IPS DF 4.7 (cell line): ENCODE measurements around the gene SPOP.
"Not testable (repeated sequence)": the region's sequence is repeated elsewhere in the genome, so short reads cannot be mapped to it uniquely, and the experiment has no call there.

Experiments used
- DNase-seq: peaks from one replicate; pipeline ENCODE4 v3.0.0-alpha.2; 2013; ENCODE audit warnings: low spot score; ENCODE audit errors: extremely low read depth

Gene SPOP

DNA sequence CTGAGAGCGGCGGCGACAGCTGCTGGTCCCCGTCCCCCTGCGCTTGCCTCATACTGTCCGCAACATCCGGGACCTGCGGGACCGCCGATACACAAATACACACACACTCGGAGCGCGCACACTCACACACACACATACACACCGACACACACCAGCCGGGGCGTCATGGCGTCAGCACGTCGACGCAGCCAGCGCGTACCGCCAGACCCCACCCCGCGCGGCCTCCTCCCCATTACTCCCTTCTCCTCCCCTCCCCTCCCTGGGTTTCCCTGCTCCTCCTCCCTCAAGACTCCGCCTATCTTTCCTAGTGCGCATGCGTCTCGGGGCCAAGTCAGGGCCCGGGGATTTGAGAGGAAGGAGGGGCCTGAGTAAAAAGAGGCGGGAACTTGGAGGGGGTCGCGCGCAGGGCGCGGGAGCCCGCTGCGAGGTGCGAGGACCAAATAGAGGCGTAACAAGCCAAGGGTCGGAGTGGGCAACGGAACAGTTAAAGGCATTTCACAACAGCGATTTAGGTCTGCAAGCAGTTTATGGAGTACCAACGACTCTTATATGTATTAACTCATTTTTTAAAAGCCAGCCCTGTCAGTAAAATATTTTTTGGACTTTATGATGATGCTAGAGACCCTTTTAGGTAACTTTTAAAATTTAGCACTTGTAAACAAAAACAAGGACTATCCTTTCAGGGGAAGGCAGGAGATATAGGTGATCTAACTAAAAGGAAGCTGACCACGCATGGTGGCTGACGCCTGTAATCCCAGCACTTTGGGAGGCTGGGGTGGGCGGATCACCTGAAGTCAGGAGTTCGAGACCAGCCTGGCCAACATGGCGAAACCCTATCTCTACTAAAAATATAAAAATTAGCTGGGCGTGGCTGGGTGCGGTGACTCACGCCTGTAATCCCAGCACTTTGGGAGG lies at the start of gene SPOP:
SPOP (minus strand) TSS at position 165 of the 915 bp plus-strand sequence. CDS start 55,287 bp downstream, outside the sequence.
- DNase-seq = peak; percentile 88

DNA sequence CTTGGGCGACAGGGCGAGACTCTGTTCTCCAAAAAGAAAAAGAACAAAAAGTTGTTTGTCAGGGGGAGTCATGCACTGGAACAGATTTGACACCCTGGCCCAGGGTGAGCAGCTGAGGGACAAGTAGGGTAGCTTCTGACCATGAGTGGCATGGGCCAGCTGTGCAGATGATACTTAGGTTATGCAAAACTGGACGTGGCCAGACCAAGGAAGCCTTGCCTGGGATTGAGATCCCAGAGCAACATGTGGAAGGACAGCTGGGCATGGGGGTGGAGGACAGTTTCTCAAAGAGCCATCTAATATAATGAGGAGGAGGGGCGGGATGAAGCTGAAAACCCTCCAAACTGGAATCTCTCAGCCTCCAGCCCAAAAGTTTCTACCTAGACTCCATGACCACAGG lies 49.5 kb upstream of the SPOP start:
- no peak for DNase-seq

DNA sequence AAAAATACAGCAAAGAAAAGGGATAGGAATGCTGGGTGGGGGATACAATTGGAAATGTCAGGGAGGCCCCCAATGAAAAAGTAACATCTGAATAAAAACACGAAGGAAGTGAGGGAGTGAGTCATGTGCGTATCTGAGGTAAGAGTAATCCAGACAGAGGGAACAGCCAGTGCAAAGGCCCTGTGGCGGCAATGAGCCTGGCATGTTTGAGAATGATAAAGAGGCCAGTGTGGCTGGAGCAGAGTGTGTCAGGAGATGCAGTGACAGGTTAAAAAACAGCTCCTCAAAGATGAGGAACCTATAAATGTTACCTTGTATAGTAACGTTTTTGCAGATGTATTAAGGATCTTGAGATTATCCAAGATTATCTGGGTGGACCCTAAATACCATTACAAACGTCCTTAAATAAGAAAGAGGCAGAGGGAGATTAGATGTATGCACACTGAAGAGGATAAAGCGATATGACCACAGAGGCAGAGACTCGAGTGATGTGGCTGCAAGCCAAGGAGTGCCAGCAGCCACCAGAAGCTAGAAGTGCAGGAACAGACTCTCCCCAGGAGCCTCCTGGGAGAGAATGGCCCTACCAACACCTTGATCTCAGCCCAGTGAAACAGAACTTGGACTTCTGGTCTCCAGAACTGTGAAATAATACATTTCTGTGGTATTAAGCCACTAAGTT lies 47.7 kb upstream of the SPOP start:
- DNase-seq = no peak

DNA sequence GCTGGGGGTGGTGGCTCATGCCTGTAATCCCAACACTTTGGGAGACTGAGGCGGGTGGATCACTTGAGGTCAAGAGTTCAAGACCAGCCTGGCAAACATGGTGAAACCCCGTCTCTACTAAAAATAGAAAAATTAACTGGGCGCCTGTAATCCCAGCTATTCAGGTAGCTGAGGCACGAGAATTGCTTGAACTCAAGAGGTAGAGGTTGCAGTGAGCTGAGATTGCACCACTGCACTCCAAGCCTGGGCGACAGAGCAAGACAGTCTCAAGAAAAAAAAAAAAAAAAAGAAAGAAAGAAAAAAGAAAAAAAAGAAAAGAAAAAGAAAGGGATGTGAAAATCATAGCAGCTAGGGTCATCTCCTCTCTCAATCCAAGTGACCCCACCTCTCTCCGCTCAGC lies 46.7 kb upstream of the SPOP start:
- DNase-seq = not testable (repeated sequence)

DNA sequence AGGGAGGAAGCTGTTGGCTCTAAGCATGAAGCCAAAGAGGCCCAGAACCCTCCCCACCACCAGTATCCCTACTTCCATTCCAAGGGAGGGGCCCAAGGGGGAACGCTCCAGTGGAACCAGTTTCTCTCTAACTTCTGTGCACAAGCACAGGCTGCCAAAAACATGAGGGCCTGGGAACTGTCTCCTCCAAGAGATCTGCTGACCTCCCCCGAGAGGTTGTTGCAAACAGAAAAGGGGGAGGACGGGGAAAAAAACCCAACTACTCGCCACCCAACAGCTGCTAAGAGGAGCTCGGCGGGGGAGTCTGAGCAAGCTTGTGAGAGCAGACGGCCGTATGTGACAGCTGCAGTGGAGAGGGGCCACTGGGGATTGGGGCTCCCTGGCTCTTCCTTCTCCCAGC lies 45.5 kb upstream of the SPOP start:
- DNase-seq = no peak

DNA sequence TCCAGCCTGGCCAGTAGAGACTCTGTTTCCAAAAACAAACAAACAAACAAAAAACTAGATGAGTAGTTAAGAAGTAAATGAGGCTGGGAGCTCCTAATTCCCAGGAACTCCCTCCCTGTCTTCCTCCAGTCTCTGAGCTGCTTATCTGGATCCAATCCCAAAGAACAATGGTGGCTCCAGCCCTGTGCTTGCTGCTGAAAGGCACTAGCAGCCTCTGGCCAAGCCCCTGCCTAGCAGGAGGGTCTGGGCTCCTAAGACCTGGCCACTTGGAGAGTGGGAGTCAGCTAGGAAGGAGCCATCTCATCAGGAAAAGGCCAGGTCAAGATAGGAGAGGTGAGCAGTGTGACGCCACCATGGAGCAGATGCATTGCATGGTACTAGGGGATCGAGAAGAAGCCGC lies 44.2 kb upstream of the SPOP start:
- no peak for DNase-seq

DNA sequence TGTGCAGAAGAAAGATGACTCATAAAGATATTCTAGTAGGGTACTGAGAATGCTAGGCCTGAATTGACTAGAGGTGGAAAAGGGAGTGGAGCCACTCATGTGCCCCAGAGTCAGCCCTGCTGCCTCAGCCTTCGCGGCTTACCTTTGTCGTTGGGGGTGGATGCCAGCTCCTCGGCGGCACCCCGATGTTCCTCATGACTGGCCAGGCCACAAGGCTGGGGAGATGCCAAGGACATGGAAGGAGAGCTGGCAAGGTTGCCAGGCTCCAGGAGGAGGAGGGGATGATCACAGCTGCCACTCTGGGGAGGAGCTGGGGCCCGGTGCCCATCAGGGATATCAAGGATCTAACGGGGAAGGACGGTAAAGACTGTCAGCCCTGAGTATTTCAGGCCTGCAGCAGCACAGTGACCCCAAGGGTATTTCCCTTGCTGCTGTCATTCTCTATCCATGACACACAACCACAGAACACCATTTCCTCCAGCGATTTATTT lies 39.5 kb upstream of the SPOP start:
- no peak for DNase-seq

DNA sequence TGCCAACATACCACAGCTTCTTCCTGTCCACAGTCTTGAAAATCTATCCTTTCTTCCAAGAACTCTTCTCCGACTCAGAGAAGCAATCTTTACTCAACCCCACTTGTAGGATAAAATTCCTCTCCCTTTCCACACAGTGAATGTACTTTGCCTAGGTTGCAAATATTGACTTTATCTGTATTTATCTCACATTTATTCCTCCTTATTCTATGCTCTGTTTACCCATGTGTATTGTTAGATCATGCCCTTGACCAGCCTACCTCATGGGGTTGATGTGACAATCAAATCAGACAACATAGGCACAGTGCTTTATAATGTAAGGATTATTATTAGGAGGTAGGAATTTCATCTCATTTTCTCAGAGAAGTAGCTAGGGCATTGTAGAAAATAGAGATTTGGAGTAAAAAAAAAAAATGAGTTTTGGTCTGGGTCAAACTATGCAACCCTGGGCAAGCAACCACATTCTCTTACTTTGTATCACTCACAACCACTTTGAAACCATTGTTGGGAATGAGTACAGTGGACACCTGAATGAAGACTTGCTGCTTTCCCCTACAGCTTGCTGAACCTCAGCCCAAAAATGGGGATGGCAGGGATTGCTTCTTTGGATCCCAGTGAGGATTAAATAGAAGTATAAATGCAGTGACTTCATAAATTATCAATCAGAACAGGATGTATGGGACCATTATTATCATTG lies 38.9 kb upstream of the SPOP start:
- DNase-seq = no peak

DNA sequence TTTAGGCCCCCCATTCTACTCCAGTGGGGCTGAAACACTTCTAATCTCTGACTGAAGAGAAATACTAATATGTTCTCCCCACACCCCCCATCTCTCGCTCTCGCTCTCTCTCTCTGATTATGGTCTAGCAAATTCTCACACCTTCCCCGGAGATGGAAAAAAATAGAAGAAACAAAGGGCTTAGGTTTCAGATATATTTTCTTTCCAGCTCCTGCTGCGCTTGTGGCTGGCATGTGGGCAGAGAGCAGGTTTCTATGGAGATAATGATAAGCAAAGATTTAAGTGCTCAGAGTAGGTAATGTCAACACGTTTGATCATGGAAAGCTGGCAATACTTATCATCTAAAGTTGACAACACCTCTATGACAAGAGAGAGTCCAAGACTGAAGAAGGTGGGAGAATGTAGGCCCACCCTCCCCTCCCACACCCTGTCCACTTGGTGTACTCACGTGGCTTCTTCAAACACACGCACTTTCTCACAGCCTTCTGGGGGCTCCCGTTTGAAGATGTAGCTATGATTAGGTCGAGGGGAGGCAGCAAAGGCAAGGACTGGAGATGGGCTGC lies 37.9 kb upstream of the SPOP start:
- DNase-seq = no peak

DNA sequence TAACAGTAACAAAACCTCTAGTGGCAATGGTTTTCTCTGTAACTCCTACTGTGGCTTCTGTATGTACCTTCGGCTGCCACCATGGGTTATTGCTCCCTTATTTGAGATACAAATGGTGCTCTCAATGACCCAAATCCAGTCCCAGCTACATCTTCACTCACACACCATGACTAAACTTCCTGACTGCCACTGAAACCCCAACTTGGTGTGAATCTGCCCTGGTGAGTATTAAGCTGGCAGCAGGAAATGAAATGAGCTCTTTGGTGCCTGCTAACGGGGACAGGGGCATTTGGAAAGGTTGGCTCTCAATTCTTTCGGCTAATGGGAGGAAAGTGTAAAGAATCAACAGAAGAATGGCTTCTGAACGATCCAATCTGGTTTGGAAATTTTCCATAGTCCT lies 37.3 kb upstream of the SPOP start:
- no peak for DNase-seq

DNA sequence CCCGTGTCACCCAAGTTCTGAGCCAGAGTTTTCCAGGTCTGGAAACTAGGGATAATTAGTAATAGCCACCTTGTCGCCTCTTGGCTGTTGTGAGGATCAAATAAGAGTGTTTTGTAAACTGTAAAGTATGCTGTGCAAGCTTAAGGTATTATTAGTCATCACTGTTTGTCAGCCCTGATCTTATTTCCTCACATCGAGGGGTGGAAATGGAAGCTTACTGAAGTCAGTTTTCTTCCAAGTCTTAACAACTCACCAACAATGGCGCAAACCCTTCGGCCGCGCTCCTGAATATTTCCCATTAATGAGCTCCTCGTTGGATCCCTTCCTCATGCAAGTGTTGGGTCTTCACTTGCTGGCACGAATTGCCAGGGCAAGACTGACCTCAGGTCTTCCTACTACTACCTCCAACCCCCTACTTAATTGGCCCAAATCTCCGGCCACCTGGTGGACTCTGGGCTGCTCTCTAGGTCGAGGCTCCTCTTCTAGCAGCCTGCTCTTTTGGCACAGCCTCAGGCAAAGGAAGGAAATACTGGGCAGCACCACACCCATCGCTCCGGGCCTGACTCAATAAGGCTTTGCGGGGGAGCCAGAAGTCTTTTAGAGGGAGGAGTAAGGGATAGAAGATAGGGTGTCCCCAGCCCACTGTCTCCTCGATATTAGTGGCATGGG lies 30.8 kb upstream of the SPOP start:
- DNase-seq = no peak

DNA sequence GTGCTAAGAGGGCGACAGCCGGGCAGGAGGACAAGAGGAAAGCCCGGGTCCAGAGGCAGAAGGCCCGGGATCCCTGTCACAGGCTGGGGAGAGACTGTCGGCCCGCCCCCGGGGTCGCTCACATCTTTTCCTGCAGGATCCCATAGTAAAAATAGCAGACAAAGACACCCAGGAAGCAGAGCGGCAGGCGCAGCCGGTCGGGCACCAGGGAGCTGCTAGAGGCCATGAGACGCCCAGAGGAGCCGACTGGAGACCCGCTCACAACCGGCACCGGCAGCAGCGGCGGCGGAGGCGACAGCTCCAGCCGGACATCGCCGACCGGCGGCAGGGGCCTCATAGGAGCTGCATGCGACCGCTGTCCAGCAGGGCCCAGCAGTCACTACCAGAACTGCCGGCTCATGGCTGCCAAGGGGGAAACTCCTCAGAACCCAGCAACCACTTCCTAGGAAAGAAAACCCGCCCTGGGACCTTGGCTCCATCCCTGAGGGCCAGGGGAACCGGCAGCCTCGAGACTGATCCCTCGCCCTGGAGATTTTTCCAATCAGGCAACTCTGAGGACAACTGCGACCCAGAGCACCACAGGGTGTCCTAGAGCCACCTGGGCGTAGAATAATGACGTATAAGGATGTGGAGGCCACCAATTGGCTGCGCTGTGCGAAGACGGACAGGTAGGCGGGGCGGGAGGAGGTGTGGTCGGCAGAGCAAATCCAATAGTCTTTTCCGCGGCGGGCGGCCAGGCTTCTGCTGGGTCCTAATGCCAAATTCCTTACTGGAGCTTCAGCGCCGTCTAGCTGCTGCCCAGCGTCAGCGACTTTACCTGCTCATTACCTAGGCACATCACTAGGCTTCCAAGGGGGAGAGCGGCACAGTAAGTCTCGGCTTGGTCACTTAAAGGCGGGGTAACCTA lies 30.0 kb upstream of the SPOP start, which contains the start of gene SLC35B1:
SLC35B1 (minus strand) TSS at position 357 of the 907 bp plus-strand sequence; CDS start at position 226, 131 bp downstream.
- peak; percentile 96 for DNase-seq

DNA sequence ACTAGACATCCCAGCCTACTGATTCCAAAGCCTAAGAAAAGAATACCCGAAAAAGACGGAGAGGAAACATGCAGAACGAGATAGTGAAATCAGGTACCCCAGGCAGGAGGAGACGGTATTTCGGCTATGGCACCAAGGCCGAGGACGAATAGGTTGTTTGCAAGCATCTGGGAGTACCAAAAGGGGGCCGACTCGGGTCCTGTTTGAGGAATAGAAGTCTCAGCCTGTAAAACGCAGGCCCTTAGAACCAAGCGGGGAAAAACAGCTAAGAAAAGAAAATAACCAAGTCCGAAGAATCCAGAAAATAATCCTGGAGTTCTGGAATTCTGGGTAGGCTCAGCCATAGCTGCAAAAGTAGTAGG lies 29.3 kb upstream of the SPOP start:
- no peak for DNase-seq

DNA sequence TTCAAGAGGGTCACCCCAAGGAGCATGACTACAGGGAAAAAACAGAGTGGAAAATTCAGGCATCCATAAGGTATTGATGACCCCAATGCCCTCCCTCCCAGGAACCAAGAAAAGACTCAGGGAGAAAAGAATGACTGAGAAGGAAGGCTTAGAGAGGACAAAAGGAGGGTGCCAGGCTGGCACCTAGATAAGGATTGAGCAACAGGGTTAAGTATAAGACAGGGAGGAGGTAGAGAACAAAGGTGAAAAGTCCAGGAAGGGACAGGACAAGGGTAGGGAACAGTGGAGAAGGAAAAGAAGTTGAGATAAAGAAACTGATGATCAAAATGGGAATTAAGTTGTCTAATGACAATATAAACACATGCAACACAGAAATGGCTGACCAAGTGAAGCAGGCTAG lies 27.4 kb upstream of the SPOP start:
- no peak for DNase-seq

DNA sequence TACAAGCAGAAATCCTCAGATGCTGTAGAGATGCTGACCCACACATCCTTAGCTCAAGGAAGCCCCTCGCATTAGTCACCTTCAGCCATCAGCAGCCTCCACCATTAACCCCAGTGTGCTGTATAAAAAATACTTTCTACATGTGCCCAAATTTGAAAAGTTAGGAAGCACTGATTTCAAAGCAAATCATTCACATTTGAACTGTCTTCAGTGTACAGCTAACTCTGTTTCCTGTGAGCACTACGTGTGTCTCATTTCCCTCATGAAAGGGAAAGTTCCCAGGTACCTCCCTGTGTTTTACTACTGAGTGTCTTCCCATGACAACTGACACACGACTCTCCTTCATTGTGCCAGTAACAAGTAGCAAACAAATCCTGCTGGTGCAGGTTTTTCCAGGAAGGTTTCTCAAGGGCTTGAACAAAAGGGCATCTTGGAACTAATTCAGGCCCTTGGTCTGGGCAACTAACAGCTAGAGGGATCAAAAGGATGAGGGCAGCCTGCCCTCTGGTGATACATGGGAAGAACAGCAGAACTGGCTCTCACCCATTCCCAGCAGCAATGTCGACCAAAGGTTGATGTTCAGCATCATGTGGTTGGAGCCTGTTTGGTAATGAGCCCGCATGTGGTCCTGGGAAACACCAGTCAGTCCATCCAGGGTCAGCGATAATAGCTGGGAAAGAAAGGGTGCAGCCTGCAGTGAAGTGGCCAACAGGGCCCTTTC lies 25.8 kb upstream of the SPOP start:
- no peak for DNase-seq

DNA sequence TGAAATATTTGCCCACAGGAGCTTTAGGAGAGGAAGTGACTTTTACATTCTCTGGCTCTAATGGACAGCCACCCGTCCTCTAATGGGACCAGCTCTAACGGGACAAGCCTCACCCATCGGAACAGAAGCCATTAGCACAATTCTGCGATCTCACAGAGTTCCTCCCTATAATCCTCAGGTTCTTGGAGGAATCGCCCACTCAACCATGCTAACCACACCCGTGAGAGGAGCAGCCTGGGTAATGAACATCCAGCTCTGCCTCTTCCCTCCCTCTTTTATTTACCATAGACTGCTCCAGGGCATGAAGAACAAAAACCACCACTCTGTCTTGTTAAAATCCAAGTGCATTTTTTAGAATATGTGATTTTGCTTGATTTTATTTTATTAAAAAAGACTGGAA lies 23.1 kb upstream of the SPOP start:
- DNase-seq = no peak

DNA sequence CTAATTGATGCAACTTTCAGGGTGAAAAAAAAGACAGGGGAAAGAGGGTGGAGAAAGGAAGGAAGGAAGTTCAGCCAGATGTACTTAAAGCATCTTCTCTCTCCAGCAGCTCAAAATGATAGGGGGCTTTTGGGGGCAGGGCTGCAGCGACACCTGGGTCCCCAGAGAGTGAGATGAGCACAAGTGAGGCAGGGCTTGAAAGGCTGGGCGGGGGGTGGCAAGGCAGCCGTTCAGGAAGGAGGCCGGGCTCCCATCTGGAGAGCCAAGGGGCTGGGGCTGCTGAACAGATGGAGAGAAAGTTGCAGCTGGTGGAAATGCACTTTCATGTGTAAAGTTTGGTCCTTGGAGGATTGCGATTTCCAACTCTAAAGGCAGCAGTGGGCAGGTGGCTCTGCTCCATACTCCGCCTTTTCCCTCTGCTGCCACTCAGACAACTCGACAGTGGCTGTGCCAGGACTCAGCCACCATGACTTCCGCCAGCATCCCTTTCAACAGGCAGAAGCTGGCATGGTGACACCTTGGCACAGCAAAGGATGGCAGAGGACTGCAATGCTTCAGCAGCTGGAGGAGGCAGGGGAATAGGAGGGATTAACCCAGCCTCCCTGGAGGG lies 22.2 kb upstream of the SPOP start:
- no peak for DNase-seq

DNA sequence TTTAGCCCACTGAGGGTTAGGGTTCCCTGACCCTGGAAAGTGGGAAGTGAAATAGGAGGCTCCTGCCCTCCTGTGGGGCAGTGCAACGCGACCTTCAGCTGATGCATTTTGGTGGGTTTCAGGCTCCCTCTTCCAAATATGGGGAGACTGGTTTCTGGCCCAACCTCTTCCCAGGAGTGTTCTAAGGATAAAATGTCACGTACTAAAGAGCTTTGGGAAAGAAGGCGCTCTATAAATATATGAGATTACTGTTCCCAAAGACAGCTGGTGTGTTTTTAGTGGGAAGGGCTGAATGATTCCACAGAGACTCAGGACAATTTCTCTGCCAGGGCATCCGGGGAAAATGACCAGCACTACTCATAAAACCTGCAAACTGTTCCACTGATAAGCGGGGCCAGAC lies 20.1 kb upstream of the SPOP start:
- DNase-seq = no peak

DNA sequence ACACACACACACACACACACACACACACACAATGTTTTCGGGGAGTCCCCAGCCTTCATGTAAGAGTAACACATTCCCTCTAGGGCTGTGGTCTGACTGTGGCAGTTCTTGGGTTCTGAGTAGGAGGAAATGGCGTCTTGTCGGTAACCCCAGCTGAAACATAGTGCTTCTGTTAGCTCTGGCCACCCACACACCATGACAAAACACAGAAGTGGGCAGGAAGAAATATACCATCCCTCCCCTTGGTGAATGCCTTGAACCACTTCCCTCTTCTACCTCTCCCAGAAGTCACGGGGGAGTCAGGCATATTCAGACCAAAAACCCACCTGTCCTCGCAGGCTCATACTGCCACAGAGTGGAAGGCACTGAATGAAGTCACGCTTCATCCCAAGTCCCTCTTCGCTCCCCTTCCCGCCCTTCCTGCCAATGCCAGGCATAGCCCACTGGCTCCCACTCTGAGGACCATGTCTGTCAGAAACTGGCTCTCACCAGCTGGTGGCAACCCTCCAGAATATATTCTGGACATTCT lies 18.4 kb upstream of the SPOP start:
- no peak for DNase-seq
